ENCODE measurements around the gene DDX54. TPM values are rescaled to one million over a fixed set of nuclear protein-coding genes. Genes with fewer than 3 reads are reported as not detected.

Gene DDX54
- polyA plus RNA-seq, 3 donors: 7.9 to 32.2 (median 13.6) TPM

DNA sequence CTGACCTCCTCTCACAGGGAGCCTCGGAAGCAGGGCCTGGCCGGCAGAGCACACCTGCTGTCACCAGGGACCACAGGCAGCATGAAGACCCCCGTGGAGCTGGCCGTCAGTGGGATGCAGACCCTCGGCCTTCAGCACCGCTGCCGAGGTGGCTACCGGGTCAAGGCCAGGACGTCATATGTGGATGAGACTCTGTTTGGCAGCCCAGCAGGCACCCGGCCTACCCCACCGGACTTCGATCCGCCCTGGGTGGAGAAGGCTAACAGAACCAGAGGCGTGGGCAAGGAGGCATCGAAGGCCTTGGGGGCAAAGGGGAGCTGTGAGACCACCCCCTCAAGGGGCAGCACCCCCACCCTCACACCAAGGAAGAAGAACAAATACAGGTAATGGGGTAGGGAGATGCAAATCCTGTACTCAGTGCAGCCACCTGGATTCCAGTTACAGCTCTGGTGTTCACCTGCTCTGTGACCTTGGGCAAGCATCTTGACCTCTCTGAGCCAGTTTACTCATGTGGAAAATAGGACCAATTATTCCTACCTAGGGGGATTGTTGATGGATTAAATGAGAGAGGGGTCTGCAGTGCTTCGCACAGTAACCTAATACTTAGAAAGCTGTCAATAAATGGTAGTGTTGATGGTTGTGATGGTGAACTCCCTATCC lies 1.5 kb upstream of the DDX54 start:
- Histone ChIP-seq H3K4me1 (ENCODE audit: control insufficient read depth in 1 of 2, insufficient read depth in 2 of 2, low read length in 2 of 2) (peaks cover 18 to 34% of the 10 kb centered on the region in 2 donors), H3K4me2 (replicated peaks; ENCODE audit: extremely low read depth, low read length, poor library complexity, severe bottlenecking) (peak overlapping the region; percentile 94)
- 92% methylated on average over 9 of the region's 16 CpGs for WGBS (ENCODE audit: insufficient coverage)

DNA sequence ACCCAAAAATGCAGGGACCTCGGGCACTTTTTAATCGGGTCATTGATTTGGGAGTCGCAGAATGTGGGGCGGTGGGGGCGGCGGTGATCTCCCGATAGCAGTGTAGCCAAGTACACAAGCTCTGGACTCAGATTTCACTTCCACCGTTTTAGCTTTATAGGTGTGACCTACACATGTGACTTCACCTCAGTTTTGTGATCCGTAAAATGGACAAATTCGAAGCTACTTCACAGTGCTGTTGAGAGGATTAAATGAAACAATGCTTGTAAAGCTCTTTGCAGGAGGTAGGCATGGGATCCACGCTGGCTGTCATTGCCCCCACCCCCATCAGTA lies 721 bp upstream of the DDX54 start:
- Mint-ChIP-seq H3K36me3 (peaks cover 23 to 45% of the 10 kb centered on the region in 2 donors), H3K27ac (peak overlapping the region; percentile 50 to 91 (median 84)), H3K4me1 (peaks cover 30% of the 10 kb centered on the region), H3K27me3 (ENCODE audit: low read depth in 3 of 3) (peaks cover 0 to 3% (median 0%) of the 10 kb centered on the region in 3 donors), H3K4me3 (peak overlapping the region; percentile 90 to 96), H3K9me3 (peaks cover 0 to 2% (median 0%) of the 10 kb centered on the region in 7 donors)
- no peak for DNase-seq
- peaks cover 23% of the 10 kb centered on the region for H4K20me1 ChIP-seq (ENCODE audit: insufficient read depth, low read length)
- H3K36me3 ChIP-seq (replicated peaks in 1 of 2; ENCODE audit: control insufficient read depth in 1 of 2, insufficient read depth in 2 of 2, low read length in 2 of 2): peaks cover 11 to 26% of the 10 kb centered on the region in 2 donors
- peak overlapping the region; percentile 99 for H3K9ac ChIP-seq (ENCODE audit: insufficient read depth, low read length, poor library complexity, severe bottlenecking)
- 7% methylated on average over 6 of the region's 11 CpGs for WGBS (ENCODE audit: insufficient coverage)
- H3K27ac ChIP-seq (ENCODE audit: low read depth in 1 of 2, low read length in 2 of 2): peak overlapping the region in 1 of 2 donors; percentile 98
- peak overlapping the region; percentile 99 for H2AFZ ChIP-seq (ENCODE audit: insufficient read depth, low read depth, low read length, poor library complexity, severe bottlenecking)
- peaks cover 64% of the 10 kb centered on the region for H3K79me2 ChIP-seq (ENCODE audit: insufficient read depth, low read length)
- H3K27me3 ChIP-seq (ENCODE audit: control insufficient read depth in 2 of 2, insufficient read depth in 2 of 2, low read length in 2 of 2): no peaks in the 10 kb centered on the region
- peak overlapping the region; percentile 94 for H3K4me2 ChIP-seq (replicated peaks; ENCODE audit: extremely low read depth, low read length, poor library complexity, severe bottlenecking)
- no peaks in the 10 kb centered on the region for H3K9me3 ChIP-seq (replicated peaks in 1 of 2; ENCODE audit: control insufficient read depth in 1 of 2, insufficient read depth in 1 of 2, low read length in 2 of 2)
- peak overlapping the region; percentile 77 to 94 (median 83) for H3K4me3 ChIP-seq (replicated peaks in 1 of 3; ENCODE audit: low read depth in 2 of 3, low read length in 3 of 3)
- intact Hi-C loops (cut with micrococcal nuclease): loop anchor here in 1 of 2 donors (10.0 kb wide), 1 partner anchor 281 kb away; the partner anchor contains the start of gene OAS1
- peaks cover 18 to 34% of the 10 kb centered on the region in 2 donors for H3K4me1 ChIP-seq (ENCODE audit: control insufficient read depth in 1 of 2, insufficient read depth in 2 of 2, low read length in 2 of 2)
- TF ChIP-seq, protein P1, sequence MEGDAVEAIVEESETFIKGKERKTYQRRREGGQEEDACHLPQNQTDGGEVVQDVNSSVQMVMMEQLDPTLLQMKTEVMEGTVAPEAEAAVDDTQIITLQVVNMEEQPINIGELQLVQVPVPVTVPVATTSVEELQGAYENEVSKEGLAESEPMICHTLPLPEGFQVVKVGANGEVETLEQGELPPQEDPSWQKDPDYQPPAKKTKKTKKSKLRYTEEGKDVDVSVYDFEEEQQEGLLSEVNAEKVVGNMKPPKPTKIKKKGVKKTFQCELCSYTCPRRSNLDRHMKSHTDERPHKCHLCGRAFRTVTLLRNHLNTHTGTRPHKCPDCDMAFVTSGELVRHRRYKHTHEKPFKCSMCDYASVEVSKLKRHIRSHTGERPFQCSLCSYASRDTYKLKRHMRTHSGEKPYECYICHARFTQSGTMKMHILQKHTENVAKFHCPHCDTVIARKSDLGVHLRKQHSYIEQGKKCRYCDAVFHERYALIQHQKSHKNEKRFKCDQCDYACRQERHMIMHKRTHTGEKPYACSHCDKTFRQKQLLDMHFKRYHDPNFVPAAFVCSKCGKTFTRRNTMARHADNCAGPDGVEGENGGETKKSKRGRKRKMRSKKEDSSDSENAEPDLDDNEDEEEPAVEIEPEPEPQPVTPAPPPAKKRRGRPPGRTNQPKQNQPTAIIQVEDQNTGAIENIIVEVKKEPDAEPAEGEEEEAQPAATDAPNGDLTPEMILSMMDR (IDR thresholded peaks at IDR 0.05): no peak

More for the DNA sequence above, 1.5 kb upstream of the DDX54 start:
- peaks cover 15% of the 10 kb centered on the region for H4K20me1 ChIP-seq (ENCODE audit: insufficient read depth, low read length)
- intact Hi-C loops (cut with micrococcal nuclease): loop anchor here in 1 of 2 donors (10.0 kb wide), 1 partner anchor 282 kb away; the partner anchor contains the start of gene OAS1
- H3K9ac ChIP-seq (ENCODE audit: insufficient read depth, low read length, poor library complexity, severe bottlenecking): no peak overlapping the region
- no peaks in the 10 kb centered on the region for H3K27me3 ChIP-seq (ENCODE audit: control insufficient read depth in 2 of 2, insufficient read depth in 2 of 2, low read length in 2 of 2)
- H2AFZ ChIP-seq (ENCODE audit: insufficient read depth, low read depth, low read length, poor library complexity, severe bottlenecking): no peak overlapping the region
- H3K9me3 Mint-ChIP-seq: peaks cover 0 to 2% (median 0%) of the 10 kb centered on the region in 7 donors
- H3K4me3 ChIP-seq (replicated peaks in 1 of 3; ENCODE audit: low read depth in 2 of 3, low read length in 3 of 3): peak overlapping the region in 1 of 3 experiments; percentile 94
- no peak overlapping the region for H3K27ac ChIP-seq (ENCODE audit: low read depth in 1 of 2, low read length in 2 of 2)
- H3K36me3 Mint-ChIP-seq: peaks cover 26 to 51% of the 10 kb centered on the region in 2 donors
- H3K79me2 ChIP-seq (ENCODE audit: insufficient read depth, low read length): peaks cover 58% of the 10 kb centered on the region
- H3K4me3 Mint-ChIP-seq: peak overlapping the region in 1 of 2 donors; percentile 96
- peaks cover 30% of the 10 kb centered on the region for H3K4me1 Mint-ChIP-seq
- peaks cover 17 to 32% of the 10 kb centered on the region in 2 donors for H3K36me3 ChIP-seq (replicated peaks in 1 of 2; ENCODE audit: control insufficient read depth in 1 of 2, insufficient read depth in 2 of 2, low read length in 2 of 2)
- TF ChIP-seq, protein P1 (IDR thresholded peaks at IDR 0.05): no peak
- no peaks in the 10 kb centered on the region for H3K9me3 ChIP-seq (replicated peaks in 1 of 2; ENCODE audit: control insufficient read depth in 1 of 2, insufficient read depth in 1 of 2, low read length in 2 of 2)
- DNase-seq: no peak
- peak overlapping the region in 4 of 7 donors; percentile 47 to 89 (median 72) for H3K27ac Mint-ChIP-seq
- H3K27me3 Mint-ChIP-seq (ENCODE audit: low read depth in 3 of 3): peaks cover 0 to 1% (median 0%) of the 10 kb centered on the region in 3 donors
